Islet of Langerhans (tissue), 1 donor: Measurements from ENCODE around the gene ACTMAP.
"Not testable (repeated sequence)": the region's sequence is repeated elsewhere in the genome, so short reads cannot be mapped to it uniquely, and the experiment has no call there.

Experiments used
- FAIRE-seq: peaks from one replicate; lab custom pipeline; 2011; peaks lifted over from hg19 to GRCh38; lab: Jason Lieb, UNC

Gene ACTMAP

DNA sequence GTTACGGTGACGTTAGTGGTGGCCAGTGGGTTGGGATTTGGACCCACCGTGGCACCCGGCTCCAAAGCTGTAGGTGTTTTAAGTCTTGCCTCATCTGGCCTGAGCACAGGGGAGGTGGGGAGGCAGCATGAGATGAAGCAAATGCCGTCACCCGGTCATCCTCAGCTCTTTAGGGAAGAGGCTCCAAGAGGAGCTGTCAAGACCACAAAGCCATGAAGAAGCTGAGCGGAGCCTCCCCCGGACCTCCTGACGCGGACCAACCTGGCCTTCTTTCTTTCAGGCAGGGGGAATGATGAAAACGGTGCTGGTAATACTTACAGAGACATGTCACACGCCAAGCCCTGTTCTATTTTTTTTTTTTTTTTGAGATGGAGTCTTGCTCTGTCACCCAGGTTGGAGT, 7.4 kb downstream of the ACTMAP start:
- no peak for FAIRE-seq

DNA sequence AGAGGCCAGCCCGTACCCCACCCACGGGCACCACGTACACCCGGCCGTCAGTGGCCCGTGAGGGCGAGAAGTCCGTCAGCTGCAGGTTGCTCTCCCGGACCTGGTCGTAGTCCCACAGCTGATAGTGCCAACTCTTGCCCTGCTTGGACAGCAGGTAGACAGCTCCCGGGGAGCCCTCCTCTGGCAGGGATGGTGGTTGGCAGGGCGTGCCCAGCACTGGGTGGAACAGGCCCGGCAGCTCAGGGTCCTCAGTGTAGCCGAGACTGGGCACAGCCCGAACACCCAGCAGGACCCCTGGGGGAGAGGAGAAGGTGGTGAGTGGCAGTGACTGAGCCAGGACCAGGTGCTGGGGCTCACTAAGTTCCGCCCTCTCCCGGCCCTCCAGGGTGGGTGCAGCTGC, 7.8 kb downstream of the ACTMAP start:
- no peak for FAIRE-seq

DNA sequence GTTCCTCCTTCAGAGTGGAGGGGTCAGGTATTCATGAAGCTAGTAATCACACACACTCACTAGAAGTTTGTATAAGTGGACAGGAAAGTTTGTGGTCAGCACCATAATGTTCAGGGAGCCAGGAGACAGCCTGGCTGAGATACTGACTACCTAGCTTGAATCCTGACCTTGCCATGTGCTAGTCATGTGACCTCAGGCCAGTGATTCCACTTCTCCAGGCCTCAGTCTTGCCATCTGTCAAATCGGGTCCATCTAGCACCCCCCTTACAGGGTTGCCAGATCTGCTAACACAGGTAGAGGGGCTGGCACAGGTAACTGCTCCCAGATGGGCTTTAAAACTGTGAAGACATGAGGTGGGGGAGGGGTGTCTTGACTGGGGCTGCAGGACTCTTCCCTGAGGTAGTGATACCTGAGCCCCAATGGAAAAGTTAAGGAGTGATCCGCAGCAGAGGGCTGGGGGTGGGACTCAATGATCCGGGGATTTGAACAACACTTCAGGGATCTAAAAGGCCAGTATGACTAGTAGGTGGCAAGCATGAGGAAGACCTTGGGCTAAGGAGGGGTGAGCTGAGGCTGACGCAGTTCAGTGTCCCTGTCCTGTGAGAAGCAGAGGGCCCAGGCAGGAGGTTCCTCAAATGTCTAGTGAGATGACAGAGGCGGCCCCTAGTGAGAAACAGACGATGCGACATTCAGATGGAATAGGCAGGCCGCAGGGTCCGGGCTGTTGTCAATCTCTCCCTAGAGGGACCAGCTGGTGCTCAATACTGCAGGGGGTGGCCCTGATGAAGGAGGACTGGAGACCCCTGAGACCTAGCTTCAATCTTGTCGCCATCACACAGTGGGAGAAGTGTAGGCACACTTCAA, 8.5 kb downstream of the ACTMAP start:
- FAIRE-seq = no peak

DNA sequence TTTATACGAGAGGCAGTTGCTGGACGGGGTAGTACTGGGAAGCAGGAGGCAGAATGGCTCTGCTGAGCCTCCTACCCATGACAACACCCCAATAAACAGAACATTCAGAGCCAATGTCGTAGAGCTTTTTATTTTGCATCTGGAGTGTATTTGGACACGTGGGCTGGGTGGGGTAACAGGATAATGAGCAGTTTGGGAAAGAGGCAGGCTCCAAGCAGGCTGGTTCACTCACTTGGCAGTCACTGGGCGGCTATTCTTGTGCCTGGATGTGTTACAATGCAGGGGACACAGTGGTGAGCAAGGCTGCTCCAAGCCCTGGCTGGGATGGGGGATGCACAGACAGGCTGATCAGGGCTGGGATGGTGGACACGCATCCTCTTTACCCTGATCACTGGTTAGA, 9.5 kb downstream of the ACTMAP start:
- no peak for FAIRE-seq

DNA sequence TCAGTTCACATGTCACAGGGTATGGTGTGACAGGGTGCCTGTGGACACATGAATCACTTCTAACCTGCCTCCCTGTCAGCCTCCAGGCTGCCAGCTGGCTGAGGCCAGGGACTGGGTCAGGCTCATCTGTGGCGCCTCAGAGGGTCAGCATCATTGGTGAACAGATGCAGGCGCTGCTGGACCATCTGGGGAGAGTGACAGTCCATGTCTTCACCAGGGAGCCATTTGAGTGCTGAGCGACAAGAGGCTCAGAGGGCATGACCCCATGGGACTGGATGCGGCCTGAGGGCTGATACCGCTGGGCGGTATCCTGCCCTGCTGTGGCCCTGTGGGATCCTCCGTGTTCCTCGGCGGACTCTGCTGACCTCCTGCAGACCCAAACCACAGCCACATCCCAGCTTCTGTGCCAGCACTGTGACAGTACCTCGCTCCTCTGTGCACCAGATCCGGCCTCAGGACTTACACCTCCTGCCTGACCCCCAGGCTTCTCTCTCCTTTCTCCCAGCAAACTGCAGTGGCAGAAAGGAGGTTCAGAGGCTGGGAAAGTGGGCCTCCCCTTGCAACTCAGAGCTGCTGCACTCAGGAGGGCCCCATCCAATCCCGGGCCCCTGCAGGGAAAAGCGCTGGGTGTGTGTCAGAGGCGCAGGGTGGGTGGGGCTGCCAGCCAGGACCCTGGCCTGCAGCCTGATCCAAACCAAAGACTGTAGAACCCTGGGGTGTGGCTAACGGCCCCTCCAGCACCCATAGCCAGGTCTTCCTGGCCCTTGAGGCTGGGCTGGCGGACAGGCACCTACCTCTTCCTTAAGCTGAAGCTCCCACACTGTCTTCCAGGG, 10.2 kb downstream of the ACTMAP start:
- FAIRE-seq = no peak

DNA sequence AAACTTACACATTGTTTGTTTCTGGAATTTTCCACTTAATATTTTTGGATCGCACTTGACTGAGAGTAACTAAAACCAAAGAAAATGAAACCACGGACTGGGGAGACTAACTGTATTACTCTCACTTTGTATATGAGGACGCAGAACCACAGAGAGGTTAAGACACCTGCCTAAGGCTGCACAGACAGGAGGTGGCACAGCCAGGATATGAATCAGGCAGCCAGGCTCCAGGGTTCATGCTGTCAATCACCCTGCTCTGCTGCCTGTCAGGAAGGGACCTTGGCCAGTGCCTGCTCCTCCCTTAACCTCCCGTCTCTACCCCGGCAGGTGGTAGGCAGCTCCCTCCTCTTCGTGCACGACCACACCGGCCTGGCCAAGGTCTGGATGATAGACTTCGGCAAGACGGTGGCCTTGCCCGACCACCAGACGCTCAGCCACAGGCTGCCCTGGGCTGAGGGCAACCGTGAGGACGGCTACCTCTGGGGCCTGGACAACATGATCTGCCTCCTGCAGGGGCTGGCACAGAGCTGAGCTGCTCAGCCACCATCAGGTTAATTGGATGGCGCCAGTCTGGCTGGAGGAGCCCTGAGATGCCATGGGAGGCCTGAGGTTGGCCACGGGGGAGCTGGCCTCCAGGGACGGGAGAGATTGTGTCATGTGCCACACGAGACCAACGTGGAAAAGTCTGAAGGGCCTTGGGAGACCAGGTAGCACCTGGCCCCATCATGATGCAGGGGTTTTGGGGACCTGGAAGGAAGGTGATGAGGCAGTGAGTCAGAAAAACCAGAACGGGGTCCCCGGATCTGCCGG, 11.0 kb downstream of the ACTMAP start:
- FAIRE-seq = no peak

DNA sequence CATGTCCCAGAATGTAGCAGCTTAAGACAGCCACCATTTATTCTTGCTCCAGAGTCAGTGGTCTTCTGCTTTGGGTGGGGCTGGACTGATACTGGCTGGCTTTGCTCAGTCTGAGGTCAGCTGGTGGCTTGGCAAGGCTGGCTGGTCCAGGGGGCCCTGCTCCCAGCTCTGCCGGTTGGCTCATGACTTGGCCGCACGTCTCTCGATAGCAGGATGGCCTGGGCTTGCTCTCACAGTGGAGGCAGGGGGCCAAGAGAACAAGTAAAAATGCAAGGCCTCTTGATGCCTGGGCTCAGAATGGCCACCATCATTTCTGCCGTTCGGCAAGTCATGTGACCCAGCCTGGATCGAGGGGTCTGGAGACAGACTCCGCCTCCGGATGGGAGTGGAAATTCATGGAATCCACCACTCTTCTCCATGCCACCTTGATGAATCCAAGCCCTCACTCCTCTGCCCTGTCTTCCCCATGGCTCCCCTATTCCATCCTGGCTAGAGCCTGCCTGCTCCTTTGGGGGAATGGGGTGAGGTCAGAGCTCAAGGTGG, 13.1 kb downstream of the ACTMAP start:
- no peak for FAIRE-seq

DNA sequence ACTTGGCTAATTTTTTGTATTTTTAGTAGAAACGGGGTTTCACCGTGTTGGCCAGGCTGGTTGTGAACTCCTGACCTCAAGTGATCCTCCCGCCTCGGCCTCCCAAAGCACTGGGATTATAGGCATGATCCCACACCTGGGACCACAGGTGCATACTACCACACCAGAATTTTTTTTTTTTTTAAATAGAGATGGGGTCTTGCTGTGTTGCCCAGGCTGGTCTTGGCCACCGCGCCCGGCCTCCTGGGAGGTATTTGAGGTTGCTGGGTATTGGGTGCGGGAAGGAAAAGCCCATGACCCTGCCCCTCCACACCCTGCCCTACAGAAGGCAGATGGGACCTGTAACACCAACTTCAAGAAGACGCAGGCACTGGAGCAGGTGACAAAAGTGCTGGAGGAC, 13.6 kb downstream of the ACTMAP start:
- FAIRE-seq = no peak

DNA sequence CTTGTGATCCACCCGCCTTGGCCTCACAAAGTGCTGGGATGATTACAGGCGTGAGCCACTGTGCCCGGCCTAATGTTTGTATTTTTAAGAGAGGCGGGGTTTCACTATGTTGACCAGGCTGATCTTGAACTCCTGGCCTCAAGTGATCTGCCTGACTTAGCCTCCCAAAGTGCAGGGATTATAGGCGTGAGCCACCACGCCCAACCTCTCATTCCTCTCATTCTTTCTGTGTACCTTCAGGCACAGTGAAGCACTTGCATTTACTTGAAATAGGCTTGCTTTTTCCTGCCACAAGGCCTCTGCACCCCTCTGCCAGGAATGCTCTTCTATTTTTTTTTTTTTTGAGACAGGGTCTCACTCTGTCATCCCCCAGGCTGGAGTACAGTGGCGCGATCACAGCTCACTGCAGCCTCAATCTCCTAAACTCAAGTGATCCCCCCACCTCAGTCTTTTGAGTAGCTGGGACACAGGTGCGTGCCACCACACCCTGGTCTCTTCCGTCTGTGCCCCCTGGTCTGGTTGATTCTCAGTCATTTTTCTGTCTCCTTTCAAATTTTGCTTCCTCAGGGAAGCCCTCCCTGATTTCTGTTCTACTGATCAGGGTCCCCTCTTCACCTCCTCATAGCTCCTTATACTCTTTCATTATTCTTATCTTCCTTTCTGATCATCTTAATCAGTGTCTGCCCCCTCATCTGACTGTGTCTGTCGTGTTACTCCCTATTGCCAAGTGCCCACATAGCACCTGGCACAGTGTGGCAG, 15.1 kb downstream of the ACTMAP start:
- FAIRE-seq = no peak

DNA sequence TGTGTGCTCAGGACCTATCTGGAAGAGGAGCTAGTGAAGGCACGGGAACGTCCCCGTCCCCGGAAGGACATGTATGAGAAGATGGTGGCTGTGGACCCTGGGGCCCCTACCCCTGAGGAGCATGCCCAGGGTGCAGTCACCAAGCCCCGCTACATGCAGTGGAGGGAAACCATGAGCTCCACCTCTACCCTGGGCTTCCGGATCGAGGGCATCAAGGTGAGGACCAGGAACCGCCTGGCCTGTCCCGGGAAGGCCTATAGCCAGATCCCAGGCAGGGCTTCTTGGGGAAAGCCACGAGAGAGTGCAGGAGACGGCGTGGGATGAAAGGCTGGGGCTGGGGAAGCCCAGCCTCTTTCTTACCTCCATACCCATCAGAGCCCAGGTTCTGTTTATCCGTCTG, 17.1 kb downstream of the ACTMAP start:
- FAIRE-seq = no peak

DNA sequence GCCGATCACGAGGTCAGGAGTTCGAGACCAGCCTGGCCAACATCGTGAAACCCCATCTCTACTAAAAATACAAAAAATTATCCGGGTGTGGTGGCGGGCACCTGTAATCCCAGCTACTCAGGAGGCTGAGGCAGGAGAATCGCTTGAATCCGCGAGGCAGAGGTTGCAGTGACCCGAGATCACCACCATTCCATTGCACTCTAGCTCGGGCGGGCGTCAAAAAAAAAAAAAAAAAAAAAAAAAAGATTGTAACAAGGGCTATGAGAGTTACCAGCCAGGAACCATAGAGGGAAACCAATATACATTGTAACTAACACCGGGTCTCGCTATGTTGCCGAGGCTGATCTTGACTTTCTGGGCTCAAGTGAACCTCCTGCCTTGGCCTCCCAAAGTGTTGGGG, 18.0 kb downstream of the ACTMAP start:
- not testable (repeated sequence) for FAIRE-seq

DNA sequence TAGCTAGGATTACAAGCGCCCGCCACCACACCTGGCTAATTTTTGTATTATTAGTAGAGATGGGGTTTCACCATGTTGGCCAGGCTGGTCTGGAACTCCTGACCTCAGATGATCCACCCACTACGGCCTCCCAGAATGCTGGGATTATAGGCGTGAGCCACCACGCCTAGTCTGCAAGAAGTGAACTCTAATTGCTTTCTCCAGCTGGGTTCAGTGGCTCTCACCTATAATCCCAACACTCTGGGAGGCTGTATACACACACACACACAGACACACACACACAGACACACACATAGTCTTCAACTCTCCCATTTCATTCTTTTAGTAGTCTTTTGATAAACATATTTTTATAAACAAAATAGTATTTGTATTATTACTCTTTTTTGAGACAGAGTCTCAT, 20.2 kb downstream of the ACTMAP start:
- not testable (repeated sequence) for FAIRE-seq

DNA sequence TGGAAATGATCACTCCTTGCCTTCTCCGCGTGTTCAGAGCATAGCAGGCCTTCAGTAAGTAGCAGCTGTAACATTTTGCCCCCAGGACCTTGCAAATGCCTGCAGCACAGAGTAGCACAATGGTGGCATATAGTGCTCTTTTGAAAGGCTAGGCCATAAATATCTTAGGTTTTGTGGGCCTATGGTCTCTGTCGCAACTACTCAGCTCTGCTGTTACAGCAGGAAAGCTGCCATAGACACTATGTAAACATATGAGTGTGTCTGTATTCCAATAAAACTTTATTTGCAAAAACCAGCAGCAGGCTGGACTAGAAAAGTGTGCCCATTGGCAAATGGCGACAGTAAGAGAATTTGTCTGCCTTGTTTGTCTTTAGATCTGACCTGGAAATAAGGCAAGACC, 24.0 kb downstream of the ACTMAP start:
- FAIRE-seq = no peak

DNA sequence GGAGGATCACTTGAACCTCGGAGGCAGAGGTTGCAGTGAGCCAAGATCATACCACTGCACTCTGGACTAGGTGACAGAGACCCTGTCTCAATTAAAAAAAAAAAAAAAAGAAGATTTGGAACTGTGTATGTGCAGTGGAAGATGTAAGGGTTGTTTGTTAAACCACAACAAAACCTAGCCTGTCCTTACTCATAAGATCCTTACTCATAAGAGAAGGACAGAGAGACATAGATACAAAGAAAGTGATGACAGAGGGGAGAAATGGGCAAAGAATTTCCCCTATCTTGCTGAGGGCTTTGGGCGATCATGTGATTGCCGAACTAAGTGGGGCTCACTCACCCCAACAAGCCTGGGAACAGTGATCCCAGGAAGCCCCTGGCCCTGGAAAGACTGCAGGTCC, 25.4 kb downstream of the ACTMAP start:
- FAIRE-seq = no peak

DNA sequence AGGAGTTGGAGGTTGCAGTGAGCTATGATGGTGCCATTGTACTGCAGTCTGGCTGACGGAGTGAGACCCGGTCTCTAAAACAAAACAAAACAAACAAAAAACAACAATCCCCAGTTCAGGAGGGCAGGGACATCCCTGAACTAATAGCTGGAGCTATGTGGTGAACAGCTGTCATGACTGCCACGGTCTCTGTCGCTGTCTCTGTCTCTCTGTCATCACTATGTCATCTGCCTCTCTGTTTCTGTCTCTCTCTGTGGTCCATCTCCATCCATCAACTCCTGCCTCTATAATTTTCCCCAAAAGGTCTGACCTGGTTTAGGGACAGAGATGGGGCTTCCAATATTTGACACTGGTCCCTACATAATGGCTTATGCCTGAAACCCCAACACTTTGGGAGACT, 26.0 kb downstream of the ACTMAP start:
- no peak for FAIRE-seq

DNA sequence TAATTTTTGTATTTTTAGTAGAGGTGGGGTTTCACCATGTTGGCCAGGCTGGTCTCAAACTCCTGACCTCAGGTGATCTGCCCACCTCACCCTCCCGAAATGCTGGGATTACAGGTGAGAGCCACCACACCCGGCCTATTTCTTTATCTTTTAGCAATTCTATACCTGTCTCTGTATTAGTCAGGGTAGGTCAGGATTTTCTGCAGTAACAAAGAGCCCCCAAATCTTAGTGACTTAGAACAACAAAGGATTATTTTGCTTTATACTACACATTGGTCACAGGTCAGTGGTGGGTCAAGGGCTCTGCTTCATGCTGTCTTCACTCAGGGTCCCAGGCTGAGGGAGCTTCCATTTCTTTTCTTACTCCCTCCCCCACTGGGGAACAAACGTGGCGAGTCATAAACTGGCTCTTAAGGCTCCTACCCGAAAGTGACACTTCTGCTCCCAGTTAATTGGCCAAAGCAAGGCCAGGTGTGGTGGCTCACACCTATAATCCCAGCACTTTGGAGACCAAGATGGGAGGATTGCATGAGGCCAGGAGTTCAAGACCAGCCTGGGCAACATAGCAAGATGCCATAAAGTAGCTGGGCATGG, 26.5 kb downstream of the ACTMAP start:
- FAIRE-seq = no peak

DNA sequence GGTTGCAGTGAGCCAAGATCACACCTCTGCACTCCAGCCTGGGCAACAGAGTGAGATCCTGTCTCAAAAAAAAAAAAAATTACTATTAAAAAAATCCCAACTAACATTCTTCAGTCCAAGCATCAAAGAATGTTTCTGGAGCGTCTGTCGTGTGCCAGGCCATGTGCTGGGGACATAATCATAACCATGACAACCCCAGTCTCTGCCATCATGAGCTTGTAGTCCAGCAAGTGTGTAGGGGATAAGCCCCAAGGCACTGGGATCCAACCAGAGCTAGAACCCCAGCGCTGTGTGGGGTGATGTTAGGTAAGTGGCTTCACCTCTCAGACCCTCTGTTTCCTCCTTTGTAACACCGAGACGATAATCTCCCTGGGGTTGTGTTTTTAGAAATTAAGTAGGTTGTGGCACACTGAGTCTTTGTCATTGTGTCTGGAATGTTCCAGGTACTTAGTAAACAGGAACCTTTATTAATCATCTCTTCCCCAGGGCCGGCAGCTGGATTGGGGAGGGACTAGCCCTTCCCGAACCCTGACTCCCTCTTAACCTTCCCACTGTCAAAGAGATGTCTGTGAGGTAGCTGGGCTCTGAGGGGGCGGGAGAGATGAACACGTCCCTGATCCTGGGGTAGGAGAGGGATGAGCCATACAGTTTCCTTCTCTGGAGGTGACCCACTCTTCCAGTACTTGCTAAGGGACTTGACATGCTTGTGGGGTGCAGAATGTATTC, 28.2 kb downstream of the ACTMAP start:
- no peak for FAIRE-seq

DNA sequence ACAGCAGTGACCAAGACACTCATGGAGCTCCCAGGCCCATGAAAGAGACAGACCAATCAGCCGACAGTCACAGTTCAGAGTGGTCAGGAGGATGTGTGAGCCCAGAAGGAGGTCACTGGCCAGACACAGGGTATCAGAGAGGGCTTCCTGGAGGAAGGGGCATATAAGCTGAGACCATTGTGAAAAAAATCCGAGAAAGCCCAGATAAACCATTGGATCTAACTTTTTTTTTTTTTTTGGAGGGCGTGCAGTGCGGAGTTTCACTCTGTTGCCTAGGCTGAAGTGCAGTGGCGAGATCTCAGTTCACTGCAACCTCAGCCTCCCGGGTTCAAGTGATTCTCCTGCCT, 29.2 kb downstream of the ACTMAP start:
- no peak for FAIRE-seq

DNA sequence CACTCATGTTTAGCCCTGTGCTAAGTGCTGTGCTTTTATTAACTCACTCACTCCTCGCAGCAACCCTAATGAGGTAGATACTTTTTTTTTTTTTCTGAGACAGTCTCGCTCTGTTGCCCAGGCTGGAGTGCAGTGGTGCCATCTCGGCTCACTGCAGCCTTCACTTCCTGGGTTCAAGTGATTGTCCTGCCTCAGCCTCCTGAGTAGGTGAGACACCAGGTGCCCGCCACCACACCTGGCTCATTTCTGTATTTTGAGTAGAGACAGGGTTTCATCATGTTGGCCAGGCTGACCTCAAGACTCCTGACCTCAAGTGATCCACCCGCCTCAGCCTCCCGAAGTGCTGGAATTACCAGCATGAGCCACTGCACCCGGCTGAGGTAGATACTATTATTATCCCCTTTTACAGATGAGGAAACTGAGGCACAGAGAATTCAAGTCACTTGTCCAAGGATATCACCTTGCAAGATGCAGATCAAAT, 30.8 kb downstream of the ACTMAP start:
- FAIRE-seq = no peak

DNA sequence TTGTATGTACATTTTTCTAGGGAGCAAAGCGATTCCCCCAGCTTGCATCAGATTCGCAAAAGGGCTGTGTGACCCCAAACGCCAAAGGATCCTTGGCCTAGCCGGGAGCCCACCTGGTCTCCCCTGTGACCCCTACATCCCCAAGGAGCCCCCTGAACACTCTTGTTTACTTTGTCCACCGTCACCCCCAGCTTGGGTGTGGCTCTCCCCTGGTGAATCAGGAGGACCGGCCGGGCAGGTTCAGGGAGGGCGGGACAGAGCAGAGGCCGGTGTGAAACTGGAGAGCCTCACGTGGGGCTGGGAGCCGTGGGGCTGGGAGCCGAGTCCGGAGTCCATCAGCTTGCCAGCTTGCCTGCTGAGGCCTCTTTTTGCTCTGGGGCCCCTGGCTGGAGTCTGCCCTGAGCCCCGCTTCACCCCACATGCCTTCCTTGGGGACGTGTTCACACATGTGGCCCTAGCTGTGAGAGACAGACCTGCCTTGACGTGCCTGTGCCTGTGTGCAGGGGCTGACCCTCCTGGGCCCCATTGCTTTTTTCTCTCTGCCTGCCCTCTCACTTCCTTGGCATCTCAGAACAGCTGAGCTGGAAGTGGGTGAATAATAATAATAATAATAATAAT, 31.4 kb downstream of the ACTMAP start:
- FAIRE-seq = no peak
